HG02981 (cell line): ENCODE measurements around the gene UNC13C.
A peak's percentile ranks its signal among the peaks of the same experiment; 100 is the strongest.

ENCODE experiments used
- ATAC-seq: cut with Tn5 transposase; IDR thresholded peaks from one replicate; pipeline ENCODE4 v1.9.1; 2021; ENCODE audit warnings: mild to moderate bottlenecking, moderate library complexity; ENCODE audit not compliant: unreplicated experiment

The UNC13C gene

DNA sequence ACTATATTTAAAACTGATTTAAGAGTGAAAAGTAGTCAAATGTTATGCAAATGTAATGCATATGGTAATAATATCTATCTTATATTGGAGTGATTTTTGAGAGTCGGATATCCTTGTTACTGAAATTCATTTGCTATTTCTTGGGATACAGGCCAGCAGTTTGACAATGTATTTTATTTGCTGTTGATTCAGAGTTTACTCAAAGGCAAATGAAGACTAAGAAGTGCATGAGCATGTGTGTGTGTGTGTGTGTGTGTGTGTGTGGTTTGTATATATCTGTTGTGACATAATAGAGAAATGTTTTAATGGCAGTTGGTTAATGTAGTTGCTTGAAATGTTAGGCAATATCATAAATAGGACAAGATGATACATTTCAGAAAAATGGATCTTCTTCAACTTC lies 39.0 kb downstream of the UNC13C start:
- ATAC-seq = no peak

DNA sequence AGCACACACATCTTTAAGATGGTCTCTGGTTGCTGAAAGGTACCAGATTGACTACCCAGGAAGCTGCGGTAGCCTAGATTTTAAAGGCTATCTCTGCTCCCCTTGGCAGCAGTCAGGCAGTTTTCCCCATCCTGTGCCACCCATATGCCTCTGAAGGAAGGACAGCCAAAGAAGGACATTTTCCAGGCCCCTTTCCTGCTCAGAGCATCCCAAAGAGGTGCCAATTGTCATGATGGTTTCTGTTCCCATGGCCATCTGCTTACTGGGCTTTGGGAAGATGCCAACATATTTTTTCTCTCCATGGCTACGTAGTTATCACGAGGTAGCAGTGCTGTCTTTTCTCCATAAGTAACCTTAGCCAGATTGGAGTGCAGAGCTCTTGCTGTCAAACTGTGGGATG lies 39.7 kb downstream of the UNC13C start:
- ATAC-seq = no peak

DNA sequence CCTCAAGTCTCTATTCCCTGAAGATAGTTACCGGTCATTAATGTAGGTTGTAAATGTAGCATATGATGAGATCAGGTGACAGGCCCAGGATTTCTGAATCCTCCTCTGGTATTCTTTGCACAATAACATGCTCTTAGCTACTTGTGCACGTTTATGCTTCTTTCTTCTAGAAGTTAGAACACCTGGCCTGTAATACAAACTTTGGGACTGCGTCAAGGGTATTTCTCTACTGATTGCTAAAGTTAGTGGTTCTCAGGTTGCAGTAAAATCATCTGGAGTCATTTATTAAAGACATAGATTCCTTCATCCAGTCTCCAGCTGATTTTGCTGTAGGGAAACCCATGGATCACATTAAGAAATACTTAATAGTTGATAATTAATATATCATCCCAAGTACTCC lies 48.0 kb downstream of the UNC13C start:
- ATAC-seq = no peak

DNA sequence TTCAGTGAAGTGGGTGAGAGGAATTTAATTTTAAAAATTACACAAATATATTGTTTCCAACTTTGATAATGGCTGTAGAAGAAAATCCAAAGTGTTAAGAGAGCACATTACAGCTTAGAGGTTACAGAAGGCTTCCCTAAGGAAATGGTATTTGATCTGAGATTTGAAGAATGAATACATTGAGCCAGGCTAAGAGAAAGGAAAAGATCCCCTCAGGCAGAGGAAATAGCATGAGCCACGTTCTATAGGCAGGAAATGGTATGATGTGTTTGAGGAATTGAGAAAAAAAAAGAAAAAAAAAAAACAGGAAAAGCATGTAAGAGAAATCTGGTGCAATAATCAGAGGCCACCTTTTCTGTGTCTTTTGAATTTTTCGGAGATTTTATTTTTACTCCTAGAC lies 48.6 kb downstream of the UNC13C start:
- ATAC-seq = no peak

DNA sequence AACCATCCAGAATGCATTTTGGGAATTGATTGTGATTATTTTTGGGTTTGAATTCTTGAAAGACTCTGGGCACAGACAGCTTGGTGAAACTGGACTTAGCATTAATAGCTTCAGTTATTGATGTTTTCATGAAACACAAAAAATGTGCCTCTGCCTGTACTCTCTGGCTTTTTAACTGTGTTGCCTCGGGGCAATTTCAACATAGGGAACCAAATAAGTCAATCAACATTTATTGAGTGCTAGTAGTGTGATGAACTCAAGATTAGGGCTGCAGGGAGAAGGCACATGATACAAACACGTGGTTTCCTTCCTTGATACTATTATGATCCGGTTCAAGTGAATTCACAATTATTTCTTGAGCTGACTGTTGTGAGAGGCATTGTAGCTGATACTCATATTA lies 50.8 kb downstream of the UNC13C start:
- no peak for ATAC-seq

DNA sequence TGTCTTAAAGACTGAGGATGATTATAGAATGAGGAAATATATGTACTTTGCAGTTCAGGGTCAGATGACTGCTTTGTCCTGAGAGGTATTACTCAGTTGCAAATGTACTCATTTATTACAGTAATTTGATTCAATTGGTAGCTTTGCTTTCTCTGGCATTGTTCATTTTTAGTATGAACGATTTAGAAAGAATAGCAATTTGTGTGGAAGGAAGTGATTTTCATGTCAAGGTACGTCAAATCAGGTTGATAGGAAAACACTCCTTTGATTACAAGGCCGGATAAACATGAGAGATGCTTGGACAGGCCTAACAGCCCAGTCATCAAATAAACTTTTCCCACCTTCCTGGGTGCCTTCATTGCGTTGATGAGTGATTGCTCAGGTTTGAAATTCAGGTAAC lies 53.8 kb downstream of the UNC13C start:
- no peak for ATAC-seq

DNA sequence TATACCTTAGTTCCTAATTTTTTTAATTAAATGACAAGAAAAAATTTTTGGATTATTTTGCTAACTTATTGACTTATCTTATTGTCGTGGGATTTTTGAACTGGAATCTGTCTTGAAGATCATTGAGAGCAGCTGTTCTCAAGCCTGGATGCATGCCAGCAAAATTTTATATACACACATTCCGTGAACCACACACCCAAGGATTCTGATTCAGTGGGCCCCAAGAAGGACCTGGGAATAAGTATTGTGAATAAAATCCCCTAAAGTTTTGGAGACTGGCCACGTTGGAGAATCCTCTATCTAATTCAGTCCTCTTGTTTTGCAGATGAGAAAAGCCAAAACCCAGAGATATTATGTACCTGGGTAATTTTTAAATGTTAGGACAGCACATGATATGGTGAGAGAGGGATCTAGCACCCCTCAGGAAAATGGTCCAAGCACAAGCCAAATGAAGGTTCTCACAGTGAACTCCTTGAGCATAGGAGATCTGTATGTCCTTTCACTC lies 55.2 kb downstream of the UNC13C start:
- no peak for ATAC-seq

DNA sequence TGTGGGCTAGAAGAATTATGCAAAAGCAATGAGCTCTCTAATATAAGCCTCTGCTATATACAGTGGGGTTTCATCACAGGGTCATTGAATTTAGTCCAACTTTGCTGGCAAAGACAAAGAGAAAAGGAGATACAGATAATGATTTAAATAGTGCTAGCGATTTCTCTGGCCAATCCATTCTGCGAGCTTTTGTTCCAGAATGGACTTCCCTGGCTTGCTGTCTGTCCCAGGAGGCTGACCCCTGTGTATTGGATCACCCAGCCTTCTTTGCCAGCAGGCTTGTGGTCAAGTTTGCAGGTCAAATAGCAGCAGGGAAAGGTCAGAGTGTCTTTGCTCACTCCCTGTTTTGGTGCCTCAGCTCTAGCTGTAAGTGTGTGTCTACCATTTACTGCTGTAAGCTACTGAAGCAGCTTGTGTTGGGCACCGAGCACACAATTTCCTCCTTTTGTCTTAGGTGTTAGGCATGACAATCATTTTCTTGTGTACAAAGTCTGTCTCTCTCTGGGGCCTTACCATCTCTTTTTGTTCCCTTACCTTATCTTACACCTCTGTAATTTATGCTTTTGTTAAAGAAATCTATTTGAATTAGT lies 55.7 kb downstream of the UNC13C start:
- ATAC-seq = no peak

DNA sequence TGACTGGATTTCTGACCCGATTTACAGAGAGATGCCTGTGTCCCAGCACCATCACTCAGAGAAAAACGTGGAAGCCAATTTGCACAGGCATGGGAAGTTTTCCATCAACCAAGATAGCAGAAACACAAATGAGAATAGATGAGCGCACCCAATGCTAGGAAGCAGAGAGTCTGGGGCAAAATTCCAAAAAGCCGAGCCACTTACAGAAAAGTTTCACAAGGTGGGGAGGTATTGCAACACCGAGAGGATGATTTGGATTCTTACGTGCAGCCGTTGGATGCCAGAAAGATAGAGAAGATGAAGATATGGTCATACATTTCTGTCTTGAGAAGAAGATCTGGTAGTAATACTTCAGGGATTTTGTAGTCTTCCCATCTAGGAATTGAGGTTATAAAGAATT lies 57.4 kb downstream of the UNC13C start:
- ATAC-seq = no peak

DNA sequence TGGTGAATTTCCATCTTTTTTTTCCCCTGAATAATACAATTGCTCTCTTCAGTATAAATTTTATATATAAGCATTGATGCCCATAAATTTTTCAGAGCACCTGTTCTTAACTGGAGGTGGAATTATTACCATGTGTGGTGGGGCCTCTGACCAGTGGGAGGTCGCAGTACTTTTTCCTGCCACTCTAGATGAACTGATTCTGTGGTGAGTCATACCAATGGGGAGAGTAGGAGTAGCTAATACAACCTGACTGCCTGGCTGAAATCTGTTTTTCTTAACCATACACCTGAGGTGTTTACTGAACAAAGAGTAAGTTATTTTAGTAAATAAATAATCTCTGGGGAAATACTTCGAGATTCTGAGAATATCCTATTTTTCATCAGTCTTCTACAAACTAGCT lies 67.2 kb downstream of the UNC13C start:
- ATAC-seq = no peak

DNA sequence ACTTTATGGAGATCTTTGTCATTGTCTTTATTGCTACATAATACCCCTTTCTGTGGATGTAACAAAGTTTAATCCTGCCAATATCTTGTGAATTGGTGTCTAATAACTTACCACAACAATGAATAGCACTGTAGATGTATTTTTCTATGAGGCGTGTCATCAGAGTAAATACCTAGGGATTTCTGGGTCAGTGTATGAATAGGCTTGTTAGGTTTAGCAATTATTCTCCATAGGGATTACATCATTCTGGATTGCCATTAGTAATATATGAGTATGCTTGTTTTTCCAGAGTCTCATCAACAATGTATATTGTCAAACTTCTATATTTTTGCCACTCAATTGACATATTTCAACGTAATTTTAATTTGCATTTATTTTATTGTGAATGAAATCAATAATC lies 67.9 kb downstream of the UNC13C start:
- no peak for ATAC-seq

DNA sequence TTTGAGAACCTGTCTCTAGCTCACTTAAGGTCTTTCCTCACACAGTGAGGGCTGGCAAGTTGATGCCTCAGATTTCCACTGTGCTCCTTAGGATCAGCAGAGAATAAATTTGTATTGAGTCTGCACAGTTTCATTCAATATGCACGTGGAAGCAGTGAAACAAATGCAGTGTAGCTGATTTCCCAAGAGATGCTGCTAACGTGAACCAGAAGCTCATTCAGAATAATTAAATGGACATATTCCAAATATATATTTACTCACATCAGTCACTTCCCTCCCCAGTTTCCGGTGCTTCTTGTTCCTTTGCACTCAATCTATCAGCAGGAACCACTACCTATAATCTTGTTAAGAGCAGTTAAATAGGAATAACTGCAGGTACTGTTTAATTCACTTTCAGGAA lies 86.1 kb downstream of the UNC13C start:
- no peak for ATAC-seq

DNA sequence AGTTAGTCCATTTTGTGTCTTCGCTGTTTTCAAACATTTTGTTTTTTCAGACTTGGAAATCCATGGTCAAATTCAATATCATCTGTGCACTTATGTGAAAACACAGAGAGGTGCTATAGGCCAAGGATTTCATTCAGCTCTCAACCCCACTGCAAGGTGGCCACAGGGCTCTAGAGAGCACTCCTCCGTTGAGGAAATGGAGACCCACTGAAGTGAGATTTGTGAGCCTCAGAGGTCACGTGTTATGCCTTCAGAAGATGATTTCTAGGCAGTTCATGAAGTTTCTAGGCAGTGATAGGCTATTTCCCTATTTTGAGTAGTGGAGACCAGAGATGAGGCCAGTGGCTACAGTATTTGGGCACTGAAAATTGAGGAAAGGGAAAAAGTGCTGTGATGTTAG lies 88.2 kb downstream of the UNC13C start:
- no peak for ATAC-seq

DNA sequence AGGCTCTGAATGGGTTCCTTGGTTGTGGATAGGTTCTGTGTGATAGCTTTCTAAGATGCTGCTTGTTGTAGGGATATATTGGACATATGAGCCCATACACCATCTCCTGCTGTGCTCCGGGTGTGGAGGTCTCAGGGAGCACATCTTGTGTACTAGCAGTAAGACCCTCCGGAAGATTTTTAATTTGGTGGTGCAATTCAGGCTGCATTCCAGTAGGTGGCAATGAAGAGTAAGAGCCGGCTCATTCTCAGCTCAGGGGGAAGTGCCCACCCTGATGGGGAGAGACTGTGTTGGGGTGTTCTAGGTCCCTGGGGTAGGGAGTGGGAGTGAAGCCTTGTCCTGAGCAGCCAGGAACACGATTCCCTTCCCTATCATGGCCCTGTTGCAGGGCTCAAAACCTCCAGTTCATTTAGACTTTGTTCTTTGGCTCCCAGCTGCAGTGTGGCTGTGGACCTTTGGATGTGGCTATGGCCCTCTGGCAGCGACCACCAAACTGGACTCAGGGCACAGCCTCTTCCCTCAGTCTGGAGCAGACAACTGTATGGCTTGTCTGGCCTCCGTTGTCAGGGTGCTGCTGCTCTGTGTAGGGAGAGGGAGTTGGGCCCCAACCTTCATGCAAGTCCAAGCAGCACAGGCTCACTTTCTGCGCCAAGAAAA lies 104.7 kb downstream of the UNC13C start:
- peak; percentile 63 for ATAC-seq

DNA sequence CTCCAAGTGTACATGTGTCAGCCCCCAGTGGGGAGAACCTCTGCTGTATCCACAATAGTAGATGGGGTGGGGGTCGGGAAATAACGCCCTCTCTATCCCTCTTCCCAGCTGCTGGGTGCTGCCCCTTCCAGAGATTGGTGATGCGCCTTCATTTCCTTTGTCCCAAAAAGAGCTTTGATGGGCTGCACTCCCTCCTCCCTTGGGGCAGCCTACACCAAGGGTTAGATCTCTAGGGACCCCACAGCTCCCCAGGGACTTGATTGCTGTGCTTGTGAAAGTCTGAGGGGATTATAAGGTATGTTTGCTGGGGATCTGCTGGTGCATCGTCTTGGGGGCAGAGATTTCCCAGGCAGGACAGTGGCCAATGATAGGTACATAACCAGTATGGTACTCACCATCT lies 105.3 kb downstream of the UNC13C start:
- ATAC-seq = no peak

DNA sequence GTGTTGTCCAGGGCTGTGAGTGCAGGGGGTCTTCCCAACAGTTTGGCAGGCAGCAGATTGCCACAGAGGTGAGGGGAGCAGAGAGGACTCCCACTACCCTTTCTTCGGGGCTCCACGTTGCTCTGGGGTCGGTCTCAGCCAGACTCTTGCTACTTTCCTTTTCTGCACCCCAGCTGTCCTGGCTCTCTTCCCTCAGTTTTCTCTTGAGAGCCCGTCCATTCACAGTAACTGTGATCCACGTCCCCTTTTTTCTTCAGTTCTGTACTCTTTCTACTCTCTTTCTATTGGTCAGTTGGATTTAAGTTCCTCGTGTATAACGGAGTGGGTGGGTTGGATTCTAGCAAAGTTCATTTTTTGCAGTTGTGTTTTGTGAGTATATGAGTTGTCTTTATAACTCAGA lies 105.8 kb downstream of the UNC13C start:
- ATAC-seq = no peak

DNA sequence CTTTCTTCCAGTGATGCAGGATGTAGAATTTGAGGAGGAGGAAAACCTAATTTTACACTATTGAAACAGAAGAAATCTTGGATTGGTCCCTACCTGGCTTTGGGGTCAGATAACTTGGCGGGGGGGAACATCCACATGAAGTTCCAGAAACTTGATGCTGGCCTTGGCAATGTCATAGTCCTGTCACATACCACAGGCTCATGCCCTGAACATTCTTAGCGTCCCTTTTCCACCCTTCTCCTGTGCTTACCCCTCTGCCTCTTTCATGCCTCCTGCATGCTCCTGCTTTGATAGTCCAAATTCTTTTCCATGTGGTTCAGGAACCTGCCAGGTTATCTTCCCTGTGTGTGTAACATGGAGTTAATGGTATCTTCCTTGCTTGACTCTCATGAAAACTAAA lies 110.6 kb downstream of the UNC13C start:
- no peak for ATAC-seq

DNA sequence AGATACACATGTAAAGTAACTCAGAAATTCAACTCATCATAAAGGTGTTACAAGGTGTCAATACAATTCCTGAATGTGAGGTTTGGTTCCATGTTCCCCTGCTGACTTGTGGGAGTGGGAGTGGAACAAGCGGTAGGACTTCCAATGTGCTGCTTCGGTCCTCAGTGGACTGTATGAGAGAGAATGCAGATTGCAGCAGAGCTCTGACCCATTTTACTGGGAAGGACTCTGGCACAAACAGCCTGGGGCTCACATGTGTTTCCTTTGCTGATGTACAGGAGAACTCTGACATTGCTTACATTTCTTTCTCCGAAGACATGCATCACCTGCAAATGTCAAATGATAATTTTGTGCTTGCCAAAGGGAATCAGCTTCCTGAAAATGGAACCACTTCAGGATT lies 111.5 kb downstream of the UNC13C start:
- no peak for ATAC-seq

DNA sequence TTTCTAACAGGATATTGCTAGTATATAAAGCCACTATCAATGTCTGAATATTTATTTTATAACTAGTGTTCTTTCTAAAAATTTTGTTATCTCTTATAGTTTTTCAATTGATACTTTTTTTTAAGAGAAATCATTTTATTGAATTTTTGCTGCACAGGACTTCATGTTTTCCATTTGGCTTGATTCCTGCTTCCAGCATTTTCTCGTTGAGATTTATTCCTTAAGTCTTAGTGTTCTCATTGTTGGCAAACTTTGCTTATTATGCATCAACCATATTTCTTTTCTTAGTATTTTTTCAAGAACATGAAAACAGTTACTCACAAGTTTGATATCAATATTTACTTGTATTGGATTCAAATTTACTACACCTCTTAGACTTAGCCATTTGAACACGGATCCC lies 113.4 kb downstream of the UNC13C start:
- ATAC-seq = no peak

DNA sequence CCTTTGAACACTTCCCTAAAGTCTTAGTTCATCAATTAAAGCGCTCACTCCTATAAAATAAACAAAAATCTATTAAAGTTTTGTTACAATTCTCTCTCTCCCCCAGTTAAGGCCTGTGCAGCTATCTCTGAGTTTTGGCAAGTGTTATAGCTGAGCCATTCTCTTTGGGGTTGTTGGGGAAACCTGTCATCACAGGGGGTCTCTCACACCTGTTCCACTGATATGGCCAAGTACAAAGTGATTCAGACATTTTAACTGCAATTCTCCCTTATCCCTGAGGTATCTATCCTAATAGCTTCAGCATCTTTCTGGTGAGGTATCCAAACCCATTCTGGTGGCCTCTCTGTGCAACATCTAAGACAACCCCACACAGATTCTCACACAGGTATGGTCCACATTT lies 116.4 kb downstream of the UNC13C start:
- no peak for ATAC-seq

DNA sequence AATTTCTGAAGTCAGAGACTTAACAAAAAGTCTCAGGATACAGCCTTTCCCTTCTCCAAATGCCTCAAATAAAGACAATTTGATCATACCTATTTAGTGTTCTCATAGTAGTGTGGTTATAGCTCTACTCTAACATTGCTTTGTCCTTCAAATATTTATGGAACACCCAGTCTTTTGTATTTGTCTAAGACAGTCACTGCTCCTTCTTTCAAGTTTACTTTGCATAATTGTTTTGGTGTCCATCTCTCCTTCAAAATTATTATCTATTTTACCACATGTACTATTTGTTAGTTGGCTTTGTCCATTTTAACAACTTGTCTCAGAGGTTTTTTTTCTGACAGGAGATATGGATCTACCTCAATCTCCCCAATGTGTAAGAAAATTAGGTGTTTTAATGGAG lies 118.8 kb downstream of the UNC13C start:
- no peak for ATAC-seq

DNA sequence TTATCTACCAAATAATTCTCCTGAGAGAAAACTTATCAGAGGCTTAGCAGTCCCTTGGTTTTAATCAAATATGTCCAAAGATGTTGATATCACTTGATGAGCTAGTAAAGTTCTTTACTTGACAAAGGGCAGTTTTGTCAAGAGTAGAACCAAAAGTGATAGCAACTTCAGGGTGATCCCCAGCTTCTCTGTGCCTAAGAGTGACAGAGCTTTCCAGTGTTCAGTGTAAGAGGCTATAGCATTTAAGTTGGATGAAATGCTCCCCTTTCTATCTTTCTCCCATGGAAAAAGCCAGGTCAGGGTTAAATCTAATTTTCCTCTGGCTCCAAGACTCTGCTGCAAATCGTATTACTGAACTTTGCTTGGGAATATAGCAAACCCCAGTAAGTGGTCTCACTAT lies 120.8 kb downstream of the UNC13C start:
- ATAC-seq = no peak

DNA sequence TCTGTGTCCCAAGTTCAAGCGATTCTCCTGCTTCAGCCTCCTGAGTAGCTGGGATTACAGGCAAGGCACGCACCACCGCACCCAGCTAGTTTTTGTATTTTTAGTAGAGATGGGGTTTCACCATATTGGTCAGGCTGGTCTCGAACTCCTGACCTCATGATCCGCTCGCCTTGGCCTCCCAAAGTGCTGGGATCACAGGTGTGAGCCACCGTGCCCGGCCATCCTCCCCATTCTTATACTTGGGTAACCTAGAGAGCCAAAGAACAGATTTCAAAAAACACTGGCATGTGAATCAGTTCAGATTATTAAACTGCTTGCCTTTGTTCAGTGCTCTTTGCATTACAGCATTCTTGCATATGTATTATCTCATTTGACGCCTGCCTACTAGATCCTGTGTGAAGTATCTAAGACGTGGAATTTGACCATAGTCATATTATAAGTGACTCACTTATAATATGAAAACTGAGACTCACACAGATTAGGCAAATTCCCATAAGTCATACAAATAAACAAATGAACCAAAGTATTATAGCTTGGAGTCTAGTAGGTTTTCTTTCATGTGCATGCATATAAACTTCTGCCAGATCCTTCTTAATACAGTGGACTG lies 123.5 kb downstream of the UNC13C start:
- no peak for ATAC-seq
